Hindlimb muscle (tissue), 1 donor: ENCODE results near the gene TRAF3IP3. TPM values are rescaled to one million over a fixed set of nuclear protein-coding genes. Genes with fewer than 3 reads are reported as not detected.
A peak's percentile ranks its signal among the peaks of the same experiment; 100 is the strongest.

Experiments used
- DNase-seq: peaks from one replicate; pipeline ENCODE4 v3.0.0-alpha.2; 2013
- polyA plus RNA-seq: library from polyadenylated mRNA; unstranded; fragments of 120-200 nt; gene quantifications from one replicate; pipeline ENCODE4 v1.2.1, GENCODE V29; 2013; ENCODE audit not compliant: insufficient read length

TRAF3IP3 gene
- polyA plus RNA-seq, 1 donor = 2.8 TPM

DNA sequence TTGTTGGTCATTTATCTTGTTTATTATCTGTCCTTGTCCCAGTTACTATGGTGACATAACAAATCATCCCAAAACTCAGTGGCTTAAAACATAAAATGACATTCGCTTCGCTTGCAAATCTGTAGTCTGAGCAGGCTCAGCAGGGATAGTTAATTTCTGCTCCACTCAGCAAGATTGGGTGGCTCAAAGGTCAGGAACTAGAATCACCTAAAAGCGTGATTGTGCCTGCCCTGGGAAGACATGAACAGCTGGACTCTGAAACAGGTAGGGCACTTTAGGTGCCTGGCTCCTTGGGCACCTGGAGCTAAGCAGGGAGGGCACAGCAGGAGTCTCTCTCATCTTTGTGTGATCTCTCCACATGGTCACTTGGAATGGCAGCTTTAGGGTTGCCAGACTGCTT, 14.7 kb upstream of the TRAF3IP3 start:
- no peak for DNase-seq

GRCh38 chr1:209741889-209742288, 14.0 kb upstream of the TRAF3IP3 start:
- DNase-seq = no peak

- DNase-seq = no peak
Measured at GRCh38 chr1:209742409-209743144, 13.3 kb upstream of the TRAF3IP3 start.

DNA sequence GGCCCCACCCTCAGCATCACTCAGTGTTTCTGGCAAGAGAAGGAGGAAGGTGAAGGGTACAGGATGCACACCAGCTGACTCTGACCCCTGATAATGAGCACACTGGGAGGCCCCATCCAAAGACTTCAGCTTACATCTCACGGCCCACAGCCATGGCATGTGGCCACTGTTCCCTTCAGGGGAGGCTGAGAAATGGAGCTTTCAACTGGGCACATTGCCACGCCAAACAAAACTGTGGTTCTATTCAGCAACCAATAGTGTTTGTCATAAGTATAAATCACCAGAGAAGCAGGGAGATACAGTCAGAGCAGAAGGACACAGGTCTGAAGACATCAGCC, 12.7 kb upstream of the TRAF3IP3 start:
- no peak for DNase-seq

- no peak for DNase-seq
Measured at GRCh38 chr1:209746451-209747165, 9.2 kb upstream of the TRAF3IP3 start.

DNA sequence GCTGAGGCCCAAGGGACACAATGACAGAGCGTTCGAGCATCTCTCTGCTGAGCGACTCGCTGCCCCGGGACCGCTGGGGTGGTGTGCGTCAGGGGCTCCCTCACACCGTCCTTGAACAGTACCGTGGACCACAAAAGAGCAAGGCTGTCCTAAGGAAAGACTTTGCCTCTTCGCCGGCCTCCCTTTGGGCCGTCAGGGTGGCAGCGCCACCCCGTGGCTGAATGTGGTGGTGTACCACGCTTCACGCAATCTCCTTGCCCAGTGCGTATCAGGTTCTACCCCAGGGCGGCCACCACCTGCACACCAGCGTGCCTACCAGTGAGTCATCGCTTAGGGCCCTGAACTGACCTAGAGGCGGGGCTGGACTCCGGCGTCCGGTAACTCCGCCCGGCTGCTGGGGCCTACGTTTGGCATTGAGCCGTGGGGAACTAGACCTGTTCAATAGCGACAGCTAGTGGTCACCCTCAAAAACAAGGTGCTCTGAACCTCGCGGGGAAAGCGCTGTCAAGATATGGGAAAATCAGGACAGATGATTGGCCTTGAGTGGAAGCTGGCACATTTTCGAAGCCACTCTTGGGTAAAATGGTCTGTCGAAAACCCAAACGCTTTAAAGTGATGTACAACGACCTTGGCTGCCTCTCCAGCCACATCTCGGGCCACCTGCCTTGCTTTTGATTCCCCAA, 8.1 kb upstream of the TRAF3IP3 start:
- peak; percentile 74 for DNase-seq

GRCh38 chr1:209748620-209749019, 7.2 kb upstream of the TRAF3IP3 start:
- DNase-seq = no peak

- DNase-seq = no peak
Measured at GRCh38 chr1:209749205-209749604, 6.6 kb upstream of the TRAF3IP3 start.

- no peak for DNase-seq
Measured at GRCh38 chr1:209749670-209750323, 6.1 kb upstream of the TRAF3IP3 start.

DNA sequence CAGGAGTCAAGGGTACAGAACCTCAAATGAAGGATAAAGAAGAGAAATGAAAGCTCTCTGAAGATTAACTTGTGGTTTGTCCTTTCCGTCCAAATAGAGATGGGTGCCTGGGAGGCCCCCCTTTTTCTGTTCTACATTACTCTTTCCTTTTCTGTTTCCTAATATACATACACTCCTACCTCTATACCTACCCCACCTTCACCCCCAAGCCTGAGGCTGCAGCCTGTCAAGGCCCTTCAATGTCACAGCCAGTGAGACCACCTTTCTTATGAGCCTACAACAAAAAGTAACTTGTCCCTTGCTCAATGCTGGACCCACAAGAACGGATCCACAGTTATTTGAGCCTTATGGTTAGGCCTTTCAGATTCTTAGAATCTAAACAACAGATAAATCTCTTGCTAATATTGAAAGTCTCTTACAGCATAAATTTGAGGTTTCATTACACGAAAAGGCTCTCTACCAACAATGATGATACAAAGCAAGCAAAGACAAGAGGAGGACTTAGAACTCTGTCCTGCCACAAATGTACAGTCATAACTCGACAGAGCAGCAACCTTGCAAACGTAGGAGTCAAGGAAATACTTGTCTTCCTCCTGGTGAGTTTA, 4.1 kb upstream of the TRAF3IP3 start:
- DNase-seq = no peak

DNA sequence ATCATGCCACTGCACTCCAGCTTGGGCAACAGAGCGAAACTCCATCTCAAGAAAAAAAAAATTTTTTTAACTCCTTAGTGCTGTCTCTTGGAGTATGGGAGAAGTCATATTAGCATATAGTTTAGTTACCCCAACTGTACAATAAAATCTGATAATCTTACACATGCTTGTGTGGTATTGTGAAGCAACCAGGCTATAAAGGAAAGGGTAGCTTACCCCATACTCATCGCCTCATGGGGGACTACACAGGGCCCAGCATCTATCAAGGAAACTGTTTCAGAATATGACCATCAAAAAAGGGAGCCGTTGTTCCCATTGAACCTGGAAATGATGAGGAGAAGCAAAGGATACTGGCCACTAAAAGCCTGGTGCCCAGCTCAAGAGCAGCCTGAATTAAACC, 3.0 kb upstream of the TRAF3IP3 start:
- no peak for DNase-seq

DNA sequence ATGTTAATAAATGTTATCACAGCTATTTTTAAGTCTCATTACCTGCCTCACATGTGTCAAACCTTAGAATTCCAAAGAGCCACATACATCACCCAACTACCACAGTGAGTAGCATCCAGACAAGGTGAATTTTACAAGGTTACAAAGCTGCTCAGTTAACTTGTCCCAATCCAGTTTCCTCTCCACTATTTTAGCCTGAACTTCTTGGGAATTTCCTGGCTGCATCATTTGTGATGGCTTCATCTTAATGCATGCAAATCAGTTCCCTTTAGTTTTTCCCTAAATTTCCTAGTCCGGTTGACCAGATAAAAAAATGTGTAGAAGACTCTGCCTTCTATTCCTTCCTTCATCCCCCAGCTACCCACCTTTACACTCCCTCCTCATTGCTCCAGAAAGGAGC, 597 bp upstream of the TRAF3IP3 start:
- DNase-seq = no peak

- DNase-seq = no peak
Measured at GRCh38 chr1:209756615-209757445, 977 bp downstream of the TRAF3IP3 start.

DNA sequence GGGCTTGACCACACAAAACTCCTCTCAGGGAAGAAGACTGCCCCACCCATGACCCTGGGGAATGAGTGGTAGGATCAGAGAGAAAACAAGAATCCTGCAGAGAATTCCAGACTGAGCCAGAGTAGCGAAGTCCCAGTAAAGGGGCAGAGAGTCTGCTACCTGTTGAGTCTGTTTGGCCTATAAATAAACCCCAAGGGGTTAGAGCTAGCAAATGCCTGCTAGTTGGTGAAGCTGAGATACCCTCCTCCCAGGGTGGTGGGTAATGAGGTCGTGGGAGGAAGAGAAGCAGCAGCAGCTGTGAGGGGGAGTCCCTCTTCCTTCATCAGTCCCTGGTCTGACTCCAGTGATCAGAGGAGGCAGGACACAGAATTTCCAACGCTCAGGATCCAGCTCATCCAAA, 2.5 kb downstream of the TRAF3IP3 start:
- DNase-seq = no peak

DNA sequence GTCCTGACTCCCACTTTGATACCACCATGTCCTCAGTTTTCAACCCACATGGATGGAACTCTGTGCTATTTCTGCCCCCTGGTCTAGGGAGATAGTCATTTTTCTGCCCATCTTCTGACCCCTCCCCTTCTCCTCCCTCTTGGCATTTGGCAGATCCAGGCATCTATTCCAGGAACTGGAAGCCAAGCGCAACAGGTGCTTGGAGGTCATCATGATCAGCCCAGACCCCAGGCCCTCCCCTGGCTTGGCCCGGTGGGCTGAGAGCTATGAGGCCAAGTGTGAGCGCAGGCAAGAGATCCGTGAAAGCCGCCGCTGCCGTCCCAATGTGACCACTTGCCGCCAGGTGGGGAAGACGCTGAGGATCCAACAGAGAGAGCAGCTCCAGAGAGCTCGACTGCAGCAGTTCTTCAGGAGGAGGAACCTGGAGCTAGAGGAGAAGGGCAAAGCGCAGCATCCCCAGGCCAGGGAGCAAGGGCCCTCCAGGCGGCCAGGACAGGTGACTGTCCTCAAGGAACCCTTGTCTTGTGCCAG, 4.0 kb downstream of the TRAF3IP3 start:
- no peak for DNase-seq

DNA sequence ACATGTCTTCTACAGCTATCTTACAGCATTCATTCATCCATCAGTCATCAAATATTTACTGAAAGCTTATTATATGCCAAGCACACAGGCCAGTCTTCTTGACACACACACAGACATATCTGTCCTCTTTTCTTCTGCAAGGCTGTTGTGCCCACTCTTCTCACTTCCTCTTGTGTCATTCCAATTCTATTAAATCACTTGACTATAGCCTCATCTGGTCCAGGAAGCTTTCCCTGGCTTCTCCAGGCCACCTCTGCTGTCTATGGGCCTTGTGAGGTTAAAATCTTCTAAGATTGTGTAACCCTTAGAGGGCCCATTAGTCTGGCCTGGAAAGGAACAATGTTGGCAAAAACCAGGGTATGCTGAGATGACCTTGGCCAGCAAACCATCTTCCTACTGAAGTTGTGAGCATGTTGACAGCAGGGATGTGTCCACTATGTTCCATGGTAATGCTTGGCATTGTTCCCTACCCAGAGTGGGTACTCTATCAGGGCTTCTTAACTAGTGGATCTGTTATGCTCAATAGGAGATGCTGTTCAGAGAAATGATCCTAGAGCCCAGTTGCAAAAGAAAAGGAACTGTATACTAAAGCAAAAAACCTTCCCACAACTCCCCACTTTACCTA, 5.3 kb downstream of the TRAF3IP3 start:
- no peak for DNase-seq

- no peak for DNase-seq
Measured at GRCh38 chr1:209766051-209766450, 10.2 kb downstream of the TRAF3IP3 start.

GRCh38 chr1:209767096-209767495, 11.2 kb downstream of the TRAF3IP3 start:
- DNase-seq = no peak

GRCh38 chr1:209767706-209768105, 11.9 kb downstream of the TRAF3IP3 start:
- DNase-seq = no peak

GRCh38 chr1:209768354-209768774, 12.5 kb downstream of the TRAF3IP3 start:
- DNase-seq = no peak
